GM12878 (cell line): Measurements from ENCODE around the gene PRCD. TPM values are rescaled to one million over a fixed set of nuclear protein-coding genes. Genes with fewer than 3 reads are reported as not detected.

Experiments
- ATAC-seq: fragments of 200-7000 bp; cut with Tn5 transposase; 3 replicates; pipeline ENCODE4 v1.9.1; 2020; ENCODE audit warnings: mild to moderate bottlenecking, moderate library complexity
- BruUV-seq: library from RNA; stranded (reverse); fragments of 400-500 nt; replicated peaks from 2 replicates; lab custom pipeline; 2021; lab: Mats Ljungman, UMichigan
- CTCF ChIA-PET: fragments of 300-600 bp; sonication (Branson Sonifier 250); formaldehyde crosslinking; extraction: SDS; loops from one replicate; lab custom pipeline; 2021; ENCODE audit warnings: inconsistent platforms; lab: Yijun Ruan, JAX
- POLR2A ChIA-PET: fragments of 350-600 bp; formaldehyde crosslinking; extraction: SDS; loops from one replicate; lab custom pipeline; 2021; ENCODE audit warnings: inconsistent platforms; lab: Charles Lee
- RAD21 ChIA-PET: fragments of 300-600 bp; sonication (Branson Sonifier 250); formaldehyde crosslinking; loops from one replicate; lab custom pipeline; 2023; ENCODE audit warnings: antibody characterized with exemption; ENCODE audit not compliant: unreplicated experiment; lab: Charles Lee
- SMC1A ChIA-PET: fragments of 300-600 bp; sonication (Branson Sonifier 250); formaldehyde crosslinking; loops from one replicate; lab custom pipeline; 2023; ENCODE audit not compliant: unreplicated experiment, uncharacterized antibody; lab: Charles Lee
- DNase-seq: peaks from one replicate; pipeline ENCODE4 v3.0.0-alpha.2; 2011; ENCODE audit warnings: low read depth, low spot score
- FAIRE-seq: peaks from 3 replicates; lab custom pipeline; 2011; peaks lifted over from hg19 to GRCh38; lab: Jason Lieb, UNC
- H2AFZ ChIP-seq: 2 replicates; pipeline ENCODE4 v1.6.0; 2011; ENCODE audit warnings: low read depth, low read length, control low read depth; ENCODE audit not compliant: control insufficient read depth
- H3K27ac ChIP-seq: 2 replicates; pipeline ENCODE4 v1.5.1; 2011; ENCODE audit warnings: control low read depth; ENCODE audit not compliant: control insufficient read depth, insufficient read depth
- H3K27me3 ChIP-seq, 2 experiments: replicated peaks in 1 of 2; 2 replicates each; pipeline versions ENCODE4 v1.6.0 to v1.6.1; 2011; ENCODE audit warnings: low read length in 1 of 2; ENCODE audit not compliant: control insufficient read depth in 2 of 2, insufficient read depth in 2 of 2
- H3K36me3 ChIP-seq, 2 experiments: 2 replicates each; pipeline ENCODE4 v1.5.1; 2011; ENCODE audit warnings: low read length in 1 of 2; ENCODE audit not compliant: control insufficient read depth in 2 of 2, insufficient read depth in 2 of 2
- H3K4me1 ChIP-seq: 2 replicates; pipeline ENCODE4 v1.6.1; 2011; ENCODE audit warnings: mild to moderate bottlenecking, low read length, moderate library complexity, mixed read lengths; ENCODE audit not compliant: control insufficient read depth, insufficient read depth
- H3K4me2 ChIP-seq: 2 replicates; pipeline ENCODE4 v1.6.0; 2011; ENCODE audit warnings: control low read depth; ENCODE audit not compliant: control insufficient read depth, insufficient read depth
- H3K4me3 ChIP-seq: fragments of 200-600 bp; sonication (generic); 2 replicates; pipeline ENCODE4 v1.5.1; 2016
- H3K79me2 ChIP-seq: 2 replicates; pipeline ENCODE4 v1.6.0; 2011; ENCODE audit warnings: low read length; ENCODE audit not compliant: control insufficient read depth, insufficient read depth
- H3K9ac ChIP-seq: 2 replicates; pipeline ENCODE4 v1.8.0; 2011; ENCODE audit warnings: low read length, control low read depth, mixed read lengths; ENCODE audit not compliant: control insufficient read depth, insufficient read depth
- H3K9me3 ChIP-seq: replicated peaks from 3 replicates; pipeline ENCODE4 v1.5.1; 2011; ENCODE audit warnings: mild to moderate bottlenecking, low read length; ENCODE audit not compliant: control insufficient read depth, insufficient read depth
- H4K20me1 ChIP-seq: 2 replicates; pipeline ENCODE4 v1.6.0; 2011; ENCODE audit not compliant: control insufficient read depth, insufficient read depth
- CHD1 ChIP-seq: IDR thresholded peaks from 2 replicates; pipeline ENCODE4 v1.6.1; 2012; ENCODE audit warnings: low read depth, low read length, improper control_type of control experiment
- CHD2 ChIP-seq: IDR thresholded peaks from 2 replicates; pipeline ENCODE4 v1.6.1; 2011; ENCODE audit warnings: low read depth, low read length, improper control_type of control experiment, borderline replicate concordance
- HDGF ChIP-seq: fragments of 450-650 bp; IDR thresholded peaks from 2 replicates; pipeline ENCODE4 v1.6.1; 2016; ENCODE audit warnings: antibody characterized with exemption
- NFYA ChIP-seq: IDR thresholded peaks from 2 replicates; pipeline ENCODE4 v1.6.1; 2011; ENCODE audit warnings: low read depth, mild to moderate bottlenecking, low read length, improper control_type of control experiment, borderline replicate concordance
- RFX5 ChIP-seq: IDR thresholded peaks from 2 replicates; pipeline ENCODE4 v1.6.1; 2011; ENCODE audit warnings: low read depth, low read length, improper control_type of control experiment
- SIX5 ChIP-seq: IDR thresholded peaks from 2 replicates; pipeline ENCODE4 v1.6.1; 2011; ENCODE audit warnings: mild to moderate bottlenecking, low read depth, low read length, moderate library complexity; ENCODE audit not compliant: severe bottlenecking
- SP1 ChIP-seq: IDR thresholded peaks from one replicate; pipeline ENCODE4 v1.6.1; 2011; ENCODE audit warnings: low read depth, low read length
- SPI1 ChIP-seq: IDR thresholded peaks from 2 replicates; pipeline ENCODE4 v1.6.1; 2011; ENCODE audit warnings: low read depth, mild to moderate bottlenecking, low read length, moderate library complexity, borderline replicate concordance; ENCODE audit not compliant: insufficient read depth
- SUZ12 ChIP-seq: fragments of 200-600 bp; sonication (generic); IDR thresholded peaks from one replicate; pipeline ENCODE4 v1.6.1; 2018; ENCODE audit warnings: antibody characterized with exemption, mild to moderate bottlenecking; ENCODE audit not compliant: unreplicated experiment
- TAF1 ChIP-seq: IDR thresholded peaks from 2 replicates; pipeline ENCODE4 v1.6.1; 2011; ENCODE audit warnings: mild to moderate bottlenecking, low read depth, low read length, borderline replicate concordance
- WGBS: methylation state at CpG from one replicate; pipeline ENCODE4 v1.1.6; 2016; ENCODE audit warnings: low lambda C conversion rate; ENCODE audit not compliant: insufficient replicate concordance, insufficient coverage; ENCODE audit errors: missing lambda C conversion rate; 5-methylcytosine and 5-hydroxymethylcytosine counted together
- in situ Hi-C: fragments of 300-500 bp; cut with MboI; formaldehyde crosslinking; loops from 9 replicates; pipeline ENCODE4 v1.14.3; 2018; ENCODE audit warnings: mixed read lengths
- intact Hi-C: fragments of 100-400 bp; cut with micrococcal nuclease; formaldehyde crosslinking; loops from one replicate; pipeline ENCODE4 v1.14.2; 2022; ENCODE audit not compliant: unreplicated experiment
- polyA plus RNA-seq, 11 experiments: library from polyadenylated mRNA; depleted of rRNA in 4 of 11; unstranded in 6 of 11; stranded (reverse) in 5 of 11; fragments of >200 nt; fragmentation: Nextera tagmentation in 4 of 11; fragmentation: Illumina TruSeq in 1 of 11; extraction: Ambion mirVana in 4 of 11; extraction: Trizol in 1 of 11; gene quantifications; 1 replicate in 1 of 11; 2 replicates in 10 of 11; pipeline versions ENCODE4 v1.2.1 to v1.2.3, GENCODE V29; 2011 to 2016; ENCODE audit warnings: inconsistent platforms in 2 of 11, missing spikeins in 2 of 11, low read depth in 1 of 11
- total RNA-seq, 4 experiments: library from RNA; depleted of rRNA in 3 of 4; stranded (reverse); fragments of >200 nt in 3 of 4; fragmentation: Illumina TruSeq in 1 of 4; extraction: Trizol in 1 of 4; gene quantifications; 2 replicates each; pipeline versions ENCODE4 v1.2.1 to v1.2.3, GENCODE V29; 2013 to 2021

PRCD gene
- total and polyA plus RNA-seq, 10 of the 15 experiments (the other 5 are each of a cell fraction or from before 2014, with no cell fraction given): 0.18 to 0.95 (median 0.34) TPM; not detected in 4

GRCh38 chr17:76530811-76531485 lies 8.9 kb upstream of the PRCD start:
- H2AFZ ChIP-seq: no peak overlapping the region
- peaks cover 0 to under 1% of the 10 kb centered on the region in 2 experiments; a peak in 3 of 4 replicates for H3K27me3 ChIP-seq
- no peak overlapping the region for H3K4me3 ChIP-seq
- no peaks in the 10 kb centered on the region for H4K20me1 ChIP-seq
- H3K9ac ChIP-seq: no peak overlapping the region
- no peak for ATAC-seq
- TF ChIP-seq SPI1 (no peak), NFYA (no peak), TAF1 (no peak), CHD1 (no peak), SUZ12 (no peak), SP1 (no peak), CHD2 (no peak), HDGF (no peak), SIX5 (no peak), RFX5 (no peak)
- TF ChIP-seq, all 136 proteins: peak for 0
- H3K4me1 ChIP-seq: peaks cover 12% of the 10 kb centered on the region
- DNase-seq: no peak
- no peak for FAIRE-seq
- in situ Hi-C loops (no loop called here), intact Hi-C loops (no loop called here)
- ChIA-PET SMC1A (no interaction called here), POLR2A (no interaction called here), RAD21 (no interaction called here), CTCF (interaction anchor here (4.0 kb wide), 1 partner anchor 15 kb away, joined by 35 read pairs; no protein-coding TSS in a partner anchor)
- H3K9me3 ChIP-seq: no peaks in the 10 kb centered on the region
- H3K36me3 ChIP-seq: no peaks in the 10 kb centered on the region
- no TSS peak for BruUV-seq
- no peak overlapping the region for H3K4me2 ChIP-seq
- H3K79me2 ChIP-seq: no peaks in the 10 kb centered on the region
- WGBS: 54% methylated on average over 32 of the region's 32 CpGs
- H3K27ac ChIP-seq: no peak overlapping the region
